HepG2 (cell line): Measurements from ENCODE around the gene NINL. TPM values are rescaled to one million over a fixed set of nuclear protein-coding genes. Genes with fewer than 3 reads are reported as not detected.

Experiments used
- ARID4A ChIP-seq: sonication (generic); formaldehyde crosslinking; IDR thresholded peaks from 2 replicates; pipeline ENCODE4 v1.5.0; 2020; ENCODE audit warnings: mild to moderate bottlenecking, missing genetic modification reagents, borderline replicate concordance
- IRF1 ChIP-seq: sonication (generic); formaldehyde crosslinking; IDR thresholded peaks from 2 replicates; pipeline ENCODE4 v1.4.0; 2020; ENCODE audit warnings: low read depth, mild to moderate bottlenecking, missing genetic modification reagents
- KDM5A ChIP-seq: fragments of 200-600 bp; sonication (generic); IDR thresholded peaks from 2 replicates; pipeline ENCODE4 v1.7.0; 2018; ENCODE audit warnings: antibody characterized with exemption, mild to moderate bottlenecking, low read length, borderline replicate concordance
- MTF2 ChIP-seq: sonication (generic); formaldehyde crosslinking; IDR thresholded peaks from 2 replicates; pipeline ENCODE4 v1.5.0; 2020; ENCODE audit warnings: missing genetic modification reagents, borderline replicate concordance
- NCOA2 ChIP-seq: sonication (generic); formaldehyde crosslinking; IDR thresholded peaks from 2 replicates; pipeline ENCODE4 v1.8.0; 2022; ENCODE audit warnings: inconsistent platforms
- PHB2 ChIP-seq: fragments of 450-650 bp; IDR thresholded peaks from 2 replicates; pipeline ENCODE4 v1.6.1; 2018; ENCODE audit not compliant: partially characterized antibody
- SMC3 ChIP-seq: IDR thresholded peaks from 2 replicates; pipeline ENCODE4 v1.6.1; 2011; ENCODE audit warnings: low read length, improper control_type of control experiment
- TBL1XR1 ChIP-seq: fragments of 150-350 bp; IDR thresholded peaks from 2 replicates; pipeline ENCODE4 v1.6.1; 2014; ENCODE audit warnings: borderline replicate concordance, low read length; ENCODE audit not compliant: partially characterized antibody
- TCF7L2 ChIP-seq: IDR thresholded peaks from 2 replicates; pipeline ENCODE4 v1.6.1; 2011; ENCODE audit warnings: mild to moderate bottlenecking, low read depth, low read length, moderate library complexity
- ZC3H4 ChIP-seq: sonication (generic); formaldehyde crosslinking; IDR thresholded peaks from 2 replicates; pipeline ENCODE4 v1.4.0; 2020; ENCODE audit warnings: missing genetic modification reagents, borderline replicate concordance
- ZNF572 ChIP-seq: sonication (generic); formaldehyde crosslinking; IDR thresholded peaks from 2 replicates; pipeline ENCODE4 v1.5.1; 2020; ENCODE audit warnings: mild to moderate bottlenecking, missing genetic modification reagents
- ZNF740 ChIP-seq: sonication (generic); formaldehyde crosslinking; IDR thresholded peaks from 2 replicates; pipeline ENCODE4 v1.4.0; 2020; ENCODE audit warnings: missing genetic modification reagents
- ZSCAN12 ChIP-seq: sonication (generic); formaldehyde crosslinking; IDR thresholded peaks from 2 replicates; pipeline ENCODE4 v1.9.0; 2021; ENCODE audit warnings: mild to moderate bottlenecking, missing genetic modification reagents
- polyA plus RNA-seq, 8 experiments: library from polyadenylated mRNA; depleted of rRNA in 3 of 8; stranded (reverse) in 7 of 8; unstranded in 1 of 8; fragments of >200 nt; fragmentation: Illumina TruSeq in 4 of 8; extraction: Trizol in 4 of 8; gene quantifications; 2 replicates each; pipeline versions ENCODE4 v1.2.1 to v1.2.3, GENCODE V29; 2011 to 2016; ENCODE audit warnings: low read depth in 4 of 8, missing spikeins in 1 of 8, mixed read lengths in 1 of 8; ENCODE audit not compliant: insufficient read depth in 1 of 8
- total RNA-seq, 5 experiments: library from RNA; depleted of rRNA; stranded (reverse); fragments of >200 nt; fragmentation: Illumina TruSeq; extraction: Trizol; gene quantifications; 2 replicates each; pipeline ENCODE4 v1.2.3, GENCODE V29; 2016; ENCODE audit warnings: low read depth in 1 of 5
- TF ChIP-seq, protein P1 (sequence below): sonication (generic); IDR thresholded peaks from 2 replicates; pipeline ENCODE4 v1.6.1; 2016; ENCODE audit warnings: low read depth, borderline replicate concordance
- TF ChIP-seq, protein P2 (sequence below): sonication (generic); formaldehyde crosslinking; IDR thresholded peaks from 2 replicates; pipeline ENCODE4 v1.4.0; 2020; ENCODE audit warnings: missing genetic modification reagents
- TF ChIP-seq, protein P3 (sequence below): sonication (generic); formaldehyde crosslinking; IDR thresholded peaks from 2 replicates; pipeline ENCODE4 v1.9.0; 2021; ENCODE audit warnings: missing genetic modification reagents, borderline replicate concordance
- TF ChIP-seq, protein P4 (sequence below): sonication (generic); formaldehyde crosslinking; IDR thresholded peaks from 2 replicates; pipeline ENCODE4 v1.5.1; 2020; ENCODE audit warnings: missing genetic modification reagents, mild to moderate bottlenecking, borderline replicate concordance

The NINL gene
- total and polyA plus RNA-seq, 2 of the 13 experiments (the other 11 are each of a cell fraction or from before 2014, with no cell fraction given), result 32.3 to 34.3 TPM

- TF ChIP-seq, protein P1, sequence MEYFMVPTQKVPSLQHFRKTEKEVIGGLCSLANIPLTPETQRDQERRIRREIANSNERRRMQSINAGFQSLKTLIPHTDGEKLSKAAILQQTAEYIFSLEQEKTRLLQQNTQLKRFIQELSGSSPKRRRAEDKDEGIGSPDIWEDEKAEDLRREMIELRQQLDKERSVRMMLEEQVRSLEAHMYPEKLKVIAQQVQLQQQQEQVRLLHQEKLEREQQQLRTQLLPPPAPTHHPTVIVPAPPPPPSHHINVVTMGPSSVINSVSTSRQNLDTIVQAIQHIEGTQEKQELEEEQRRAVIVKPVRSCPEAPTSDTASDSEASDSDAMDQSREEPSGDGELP, result peak; percentile 97
- TF ChIP-seq ZC3H4 (CRISPR knock-in tag) (0 out of 2 replicates have a peak, but pooled peaks have one; percentile 52), TBL1XR1 (peak; percentile 96), ZNF740 (CRISPR knock-in tag) (no peak; the same call in 1 of the 2 replicates), ARID4A (CRISPR knock-in tag) (peak; percentile 97), TCF7L2 (no peak), SMC3 (peak; percentile 73), NCOA2 (CRISPR knock-in tag) (peak; percentile 97), ZSCAN12 (CRISPR knock-in tag) (no peak), PHB2 (no peak), IRF1 (CRISPR knock-in tag) (no peak), MTF2 (CRISPR knock-in tag) (peak; percentile 77), ZNF572 (peak; percentile 92), KDM5A (no peak; the same call in 1 of the 2 replicates)
- TF ChIP-seq, protein P2, sequence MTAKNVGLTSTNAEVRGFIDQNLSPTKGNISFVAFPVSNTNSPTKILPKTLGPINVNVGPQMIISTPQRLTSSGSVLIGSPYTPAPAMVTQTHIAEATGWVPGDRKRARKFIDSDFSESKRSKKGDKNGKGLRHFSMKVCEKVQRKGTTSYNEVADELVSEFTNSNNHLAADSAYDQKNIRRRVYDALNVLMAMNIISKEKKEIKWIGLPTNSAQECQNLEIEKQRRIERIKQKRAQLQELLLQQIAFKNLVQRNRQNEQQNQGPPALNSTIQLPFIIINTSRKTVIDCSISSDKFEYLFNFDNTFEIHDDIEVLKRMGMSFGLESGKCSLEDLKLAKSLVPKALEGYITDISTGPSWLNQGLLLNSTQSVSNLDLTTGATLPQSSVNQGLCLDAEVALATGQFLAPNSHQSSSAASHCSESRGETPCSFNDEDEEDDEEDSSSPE (CRISPR knock-in tag), result peak; percentile 89
- TF ChIP-seq, protein P3, sequence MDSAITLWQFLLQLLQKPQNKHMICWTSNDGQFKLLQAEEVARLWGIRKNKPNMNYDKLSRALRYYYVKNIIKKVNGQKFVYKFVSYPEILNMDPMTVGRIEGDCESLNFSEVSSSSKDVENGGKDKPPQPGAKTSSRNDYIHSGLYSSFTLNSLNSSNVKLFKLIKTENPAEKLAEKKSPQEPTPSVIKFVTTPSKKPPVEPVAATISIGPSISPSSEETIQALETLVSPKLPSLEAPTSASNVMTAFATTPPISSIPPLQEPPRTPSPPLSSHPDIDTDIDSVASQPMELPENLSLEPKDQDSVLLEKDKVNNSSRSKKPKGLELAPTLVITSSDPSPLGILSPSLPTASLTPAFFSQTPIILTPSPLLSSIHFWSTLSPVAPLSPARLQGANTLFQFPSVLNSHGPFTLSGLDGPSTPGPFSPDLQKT (CRISPR knock-in tag), result no peak
- TF ChIP-seq, protein P4, sequence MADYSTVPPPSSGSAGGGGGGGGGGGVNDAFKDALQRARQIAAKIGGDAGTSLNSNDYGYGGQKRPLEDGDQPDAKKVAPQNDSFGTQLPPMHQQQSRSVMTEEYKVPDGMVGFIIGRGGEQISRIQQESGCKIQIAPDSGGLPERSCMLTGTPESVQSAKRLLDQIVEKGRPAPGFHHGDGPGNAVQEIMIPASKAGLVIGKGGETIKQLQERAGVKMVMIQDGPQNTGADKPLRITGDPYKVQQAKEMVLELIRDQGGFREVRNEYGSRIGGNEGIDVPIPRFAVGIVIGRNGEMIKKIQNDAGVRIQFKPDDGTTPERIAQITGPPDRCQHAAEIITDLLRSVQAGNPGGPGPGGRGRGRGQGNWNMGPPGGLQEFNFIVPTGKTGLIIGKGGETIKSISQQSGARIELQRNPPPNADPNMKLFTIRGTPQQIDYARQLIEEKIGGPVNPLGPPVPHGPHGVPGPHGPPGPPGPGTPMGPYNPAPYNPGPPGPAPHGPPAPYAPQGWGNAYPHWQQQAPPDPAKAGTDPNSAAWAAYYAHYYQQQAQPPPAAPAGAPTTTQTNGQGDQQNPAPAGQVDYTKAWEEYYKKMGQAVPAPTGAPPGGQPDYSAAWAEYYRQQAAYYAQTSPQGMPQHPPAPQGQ (CRISPR knock-in tag), result peak; percentile 98; the same call in 1 of the 2 replicates
Observed at GRCh38 chr20:25508083-25508770, 77.1 kb downstream of the NINL start (continued).
